OCI-LY3 (cell line): ENCODE results near the gene SH3BP2.

ENCODE experiments used
- H2AFZ ChIP-seq: fragments of 200-600, 300-600 bp; shearing (Covaris generic); 2 replicates; pipeline ENCODE4 v1.6.0; 2014; ENCODE audit warnings: antibody characterized with exemption, low read depth, low read length
- H3K27ac ChIP-seq: fragments of 200-600, 300-600 bp; sonication (generic); 2 replicates; pipeline ENCODE4 v1.5.1; 2014; ENCODE audit warnings: mild to moderate bottlenecking, low read length, moderate library complexity, mixed read lengths
- H3K27me3 ChIP-seq: fragments of 200-600, 300-600 bp; sonication (generic); 2 replicates; pipeline ENCODE4 v1.6.1; 2014; ENCODE audit warnings: low read depth, low read length, mixed read lengths
- H3K36me3 ChIP-seq: fragments of 200-600, 300-600 bp; sonication (generic); replicated peaks from 2 replicates; pipeline ENCODE3; 2014; ENCODE audit warnings: low read depth, low read length, mixed read lengths
- H3K4me1 ChIP-seq: fragments of 300-600, 200-600 bp; sonication (generic); 2 replicates; pipeline ENCODE4 v1.6.1; 2014; ENCODE audit warnings: low read length, mixed read lengths
- H3K4me2 ChIP-seq: fragments of 200-600, 300-600 bp; sonication (generic); 2 replicates; pipeline ENCODE4 v1.6.1; 2014; ENCODE audit warnings: low read length, mixed read lengths
- H3K4me3 ChIP-seq: fragments of 300-600, 200-600 bp; sonication (generic); 2 replicates; pipeline ENCODE4 v1.5.1; 2014; ENCODE audit warnings: antibody characterized with exemption, mild to moderate bottlenecking, low read length, moderate library complexity
- H3K79me2 ChIP-seq: fragments of 300-600, 200-600 bp; shearing (Covaris generic); 2 replicates; pipeline ENCODE4 v1.6.1; 2014; ENCODE audit warnings: mild to moderate bottlenecking, low read length, mixed read lengths
- H3K9ac ChIP-seq: fragments of 300-600, 200-600 bp; shearing (Covaris generic); 2 replicates; pipeline ENCODE4 v1.6.0; 2014; ENCODE audit warnings: mild to moderate bottlenecking, low read length, moderate library complexity
- H3K9me3 ChIP-seq: fragments of 200-600, 300-600 bp; shearing (Covaris generic); 2 replicates; pipeline ENCODE4 v1.6.1; 2014; ENCODE audit warnings: low read length, mixed read lengths; ENCODE audit not compliant: insufficient read depth
- H4K20me1 ChIP-seq: fragments of 200-600, 300-600 bp; sonication (generic); 2 replicates; pipeline ENCODE4 v1.6.1; 2016; ENCODE audit warnings: low read length, mixed read lengths; ENCODE audit not compliant: insufficient read depth
- CTCF ChIP-seq: fragments of 200-600, 300-600 bp; sonication (generic); IDR thresholded peaks from 2 replicates; pipeline ENCODE4 v1.5.1; 2014; ENCODE audit warnings: antibody characterized with exemption, low read length, low read depth
- EZH2phosphoT487 ChIP-seq: fragments of 200-600 bp; shearing (Covaris generic); IDR thresholded peaks from 2 replicates; pipeline ENCODE4 v1.6.1; 2018; ENCODE audit warnings: antibody characterized with exemption, mixed run types, low read depth

SH3BP2 gene

GRCh38 chr4:2794486-2795299 lies 1.8 kb downstream of the SH3BP2 start:
- H3K9ac ChIP-seq = peak overlapping the region; percentile 35; the same call in 1 of the 2 replicates
- TF ChIP-seq CTCF (no peak), EZH2phosphoT487 (no peak)
- H3K9me3 ChIP-seq = no peaks in the 10 kb centered on the region
- peak overlapping the region; percentile 22; the same call in 1 of the 2 replicates for H3K27ac ChIP-seq
- no peaks in the 10 kb centered on the region for H3K36me3 ChIP-seq
- H4K20me1 ChIP-seq = no peaks in the 10 kb centered on the region
- H3K4me3 ChIP-seq = peak overlapping the region; percentile 70; the same call in 1 of the 2 replicates
- no peaks in the 10 kb centered on the region for H3K27me3 ChIP-seq
- no peak overlapping the region; the same call in 1 of the 2 replicates for H2AFZ ChIP-seq
- peak overlapping the region; percentile 61 for H3K4me2 ChIP-seq
- no peaks in the 10 kb centered on the region for H3K79me2 ChIP-seq
- peaks cover 52% of the 10 kb centered on the region for H3K4me1 ChIP-seq

DNA sequence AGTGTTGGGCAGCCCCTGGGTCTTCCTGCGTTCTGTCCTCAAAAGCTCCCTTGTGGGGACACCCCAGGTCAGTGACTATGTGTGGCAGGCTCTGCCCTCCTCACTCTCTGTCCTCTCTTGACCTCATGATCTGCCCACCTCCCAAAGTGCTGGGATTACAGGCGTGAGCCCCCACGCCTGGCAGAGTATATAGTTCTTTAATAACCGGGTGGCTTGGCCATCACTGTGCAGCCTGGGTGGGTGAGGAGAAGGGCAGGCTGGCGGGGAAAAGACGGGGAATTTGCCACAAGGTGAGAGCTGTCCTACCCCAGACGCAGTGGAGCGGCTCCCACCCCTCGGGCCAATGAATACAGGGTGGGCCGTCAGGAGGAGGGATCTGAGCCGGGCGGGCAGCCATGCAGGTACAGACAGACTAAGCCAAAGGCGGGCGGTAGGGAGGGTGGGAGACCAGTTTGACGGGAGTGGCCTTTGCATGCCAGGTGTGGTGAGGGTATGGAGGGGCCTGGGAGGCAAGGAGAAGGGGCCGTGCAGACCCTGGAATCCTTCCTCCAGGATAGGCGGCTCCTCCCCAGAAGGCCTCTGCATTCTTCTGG lies 2.5 kb downstream of the SH3BP2 start:
- H3K4me1 ChIP-seq = peaks cover 59% of the 10 kb centered on the region
- TF ChIP-seq EZH2phosphoT487 (no peak), CTCF (no peak)
- H2AFZ ChIP-seq = no peak overlapping the region
- peak overlapping the region; percentile 22; the same call in 1 of the 2 replicates for H3K27ac ChIP-seq
- no peaks in the 10 kb centered on the region for H3K27me3 ChIP-seq
- H3K9me3 ChIP-seq = no peaks in the 10 kb centered on the region
- peak overlapping the region; percentile 61 for H3K4me2 ChIP-seq
- no peaks in the 10 kb centered on the region for H3K79me2 ChIP-seq
- no peaks in the 10 kb centered on the region for H3K36me3 ChIP-seq
- H4K20me1 ChIP-seq = no peaks in the 10 kb centered on the region
- H3K9ac ChIP-seq = peak overlapping the region; percentile 35; the same call in 1 of the 2 replicates
- H3K4me3 ChIP-seq = peak overlapping the region; percentile 55; the same call in 1 of the 2 replicates

DNA sequence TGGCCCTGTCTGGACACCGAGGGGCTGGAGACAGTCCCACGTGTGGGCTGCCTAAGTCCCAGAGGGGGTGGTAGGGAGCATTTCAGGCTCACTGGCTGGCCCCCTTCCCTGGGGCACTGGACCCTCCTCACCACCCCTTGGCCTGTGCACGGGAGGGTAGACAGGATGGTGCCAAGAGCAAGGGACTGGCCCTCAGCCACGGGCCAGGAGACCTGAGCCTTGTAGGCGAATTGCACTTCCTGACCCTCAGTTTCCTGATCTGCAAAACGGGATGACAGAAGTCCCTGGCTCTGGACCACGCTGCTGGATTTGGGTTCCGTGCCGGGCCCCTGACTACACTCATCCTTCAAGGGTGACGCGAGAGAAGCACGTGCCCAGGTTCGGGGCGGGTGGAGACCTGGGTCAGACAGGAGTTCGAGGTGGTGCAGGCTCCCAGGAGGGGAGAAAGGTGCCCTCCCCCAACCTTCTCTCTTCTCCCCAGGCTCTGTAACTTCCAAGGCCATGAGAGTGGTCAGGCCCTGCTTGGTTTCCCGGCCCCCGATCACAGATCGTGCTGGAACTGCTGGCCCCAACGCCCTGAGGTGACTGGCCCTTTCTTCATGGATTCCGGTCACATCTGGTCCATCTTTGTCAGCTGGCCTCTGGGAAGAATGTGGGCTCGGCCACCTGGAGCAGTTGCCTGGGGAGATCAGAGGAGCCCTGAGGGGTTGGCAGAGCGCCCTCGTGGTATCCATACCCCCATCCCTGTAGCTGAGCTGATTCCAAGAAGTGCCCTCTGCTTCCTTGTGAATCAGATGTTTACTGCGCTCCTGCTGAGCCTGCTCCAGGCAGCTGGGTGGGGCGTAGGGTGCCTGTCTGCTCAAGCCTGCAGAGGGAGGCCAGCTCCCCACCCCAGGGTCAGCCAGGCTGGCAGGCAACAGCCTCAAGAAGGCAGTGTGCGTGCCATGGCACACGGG lies 3.3 kb downstream of the SH3BP2 start:
- H3K4me3 ChIP-seq = peak overlapping the region; percentile 55; the same call in 1 of the 2 replicates
- peak overlapping the region; percentile 16; the same call in 1 of the 2 replicates for H3K9ac ChIP-seq
- H3K4me1 ChIP-seq = peaks cover 66% of the 10 kb centered on the region
- no peaks in the 10 kb centered on the region for H3K9me3 ChIP-seq
- TF ChIP-seq CTCF (no peak), EZH2phosphoT487 (no peak)
- no peaks in the 10 kb centered on the region for H3K27me3 ChIP-seq
- H3K36me3 ChIP-seq = no peaks in the 10 kb centered on the region
- H2AFZ ChIP-seq = no peak overlapping the region
- no peaks in the 10 kb centered on the region for H3K79me2 ChIP-seq
- H3K4me2 ChIP-seq = peak overlapping the region; percentile 61
- no peak overlapping the region; the same call in 1 of the 2 replicates for H3K27ac ChIP-seq
- H4K20me1 ChIP-seq = no peaks in the 10 kb centered on the region
